HepG2 (cell line): ENCODE measurements around the gene CERS5. TPM values are rescaled to one million over a fixed set of nuclear protein-coding genes. Genes with fewer than 3 reads are reported as not detected.

Experiments used
- HNF4G ChIP-seq, 2 experiments: sonication (generic) in 1 of 2; formaldehyde crosslinking in 1 of 2; IDR thresholded peaks; 2 replicates each; pipeline versions ENCODE4 v1.4.0 to v1.6.1; 2011 to 2020; ENCODE audit warnings: borderline replicate concordance in 2 of 2, low read depth in 2 of 2, mild to moderate bottlenecking in 2 of 2, low read length in 1 of 2, missing genetic modification reagents in 1 of 2, moderate library complexity in 1 of 2
- MTF1 ChIP-seq: sonication (generic); formaldehyde crosslinking; IDR thresholded peaks from 2 replicates; pipeline ENCODE4 v1.5.0; 2020; ENCODE audit warnings: missing genetic modification reagents
- POGK ChIP-seq: sonication (generic); formaldehyde crosslinking; conservative IDR thresholded peaks from 2 replicates; pipeline ENCODE4 v1.8.0; 2022; ENCODE audit warnings: mild to moderate bottlenecking, moderate library complexity, missing genetic modification reagents
- TARDBP ChIP-seq: sonication (generic); formaldehyde crosslinking; IDR thresholded peaks from 2 replicates; pipeline ENCODE4 v1.8.0; 2022; ENCODE audit warnings: mild to moderate bottlenecking, missing genetic modification reagents
- ZNF142 ChIP-seq: sonication (generic); formaldehyde crosslinking; IDR thresholded peaks from 2 replicates; pipeline ENCODE4 v1.4.0; 2020; ENCODE audit warnings: missing genetic modification reagents
- ZNF251 ChIP-seq: sonication (generic); formaldehyde crosslinking; IDR thresholded peaks from 2 replicates; pipeline ENCODE4 v1.9.0; 2021; ENCODE audit warnings: mild to moderate bottlenecking, missing genetic modification reagents
- ZNF318 ChIP-seq: sonication (generic); formaldehyde crosslinking; IDR thresholded peaks from 2 replicates; pipeline ENCODE4 v1.4.0; 2020; ENCODE audit warnings: mild to moderate bottlenecking, missing genetic modification reagents
- ZNF333 ChIP-seq: sonication (generic); formaldehyde crosslinking; IDR thresholded peaks from 2 replicates; pipeline ENCODE4 v1.4.0; 2020; ENCODE audit warnings: mild to moderate bottlenecking, missing genetic modification reagents, borderline replicate concordance
- ZNF792 ChIP-seq: IDR thresholded peaks from 2 replicates; pipeline ENCODE4 v1.6.1; 2016
- ZSCAN9 ChIP-seq: IDR thresholded peaks from 2 replicates; pipeline ENCODE4 v1.6.1; 2016; ENCODE audit warnings: borderline replicate concordance
- polyA plus RNA-seq, 8 experiments: library from polyadenylated mRNA; depleted of rRNA in 3 of 8; stranded (reverse) in 7 of 8; unstranded in 1 of 8; fragments of >200 nt; fragmentation: Illumina TruSeq in 4 of 8; extraction: Trizol in 4 of 8; gene quantifications; 2 replicates each; pipeline versions ENCODE4 v1.2.1 to v1.2.3, GENCODE V29; 2011 to 2016; ENCODE audit warnings: low read depth in 4 of 8, missing spikeins in 1 of 8, mixed read lengths in 1 of 8; ENCODE audit not compliant: insufficient read depth in 1 of 8
- total RNA-seq, 5 experiments: library from RNA; depleted of rRNA; stranded (reverse); fragments of >200 nt; fragmentation: Illumina TruSeq; extraction: Trizol; gene quantifications; 2 replicates each; pipeline ENCODE4 v1.2.3, GENCODE V29; 2016; ENCODE audit warnings: low read depth in 1 of 5

The CERS5 gene
- total and polyA plus RNA-seq, 2 of the 13 experiments (the other 11 are each of a cell fraction or from before 2014, with no cell fraction given), result 22.3 to 48.8 TPM

GRCh38 chr12:50110127-50110761 is 56.9 kb downstream of the CERS5 start (continued):
- TF ChIP-seq ZNF142 (CRISPR knock-in tag) (no peak), ZNF318 (CRISPR knock-in tag) (no peak), HNF4G (IDR thresholded peaks at IDR 0.05; ENCODE audit: borderline replicate concordance, low read depth, low read length) (peak; percentile 81; the same call in 1 of the 2 replicates), HNF4G (CRISPR knock-in tag; IDR thresholded peaks at IDR 0.05; ENCODE audit: borderline replicate concordance, low read depth) (0 out of 2 replicates have a peak, but pooled peaks have one; percentile 29), MTF1 (CRISPR knock-in tag) (no peak), ZNF251 (CRISPR knock-in tag) (no peak), TARDBP (CRISPR knock-in tag) (peak; percentile 32; the same call in 1 of the 2 replicates), ZSCAN9 (0 out of 2 replicates have a peak, but pooled peaks have one; percentile 34), ZNF333 (peak; percentile 81; the same call in 1 of the 2 replicates), POGK (CRISPR knock-in tag) (no peak), ZNF792 (CRISPR knock-in tag) (no peak)
